Measurements from ENCODE around the gene PLCG2.
A peak's percentile ranks its signal among the peaks of the same experiment; 100 is the strongest.
"Not testable (repeated sequence)": the region's sequence is repeated elsewhere in the genome, so short reads cannot be mapped to it uniquely, and the experiment has no call there.

PLCG2 gene

DNA sequence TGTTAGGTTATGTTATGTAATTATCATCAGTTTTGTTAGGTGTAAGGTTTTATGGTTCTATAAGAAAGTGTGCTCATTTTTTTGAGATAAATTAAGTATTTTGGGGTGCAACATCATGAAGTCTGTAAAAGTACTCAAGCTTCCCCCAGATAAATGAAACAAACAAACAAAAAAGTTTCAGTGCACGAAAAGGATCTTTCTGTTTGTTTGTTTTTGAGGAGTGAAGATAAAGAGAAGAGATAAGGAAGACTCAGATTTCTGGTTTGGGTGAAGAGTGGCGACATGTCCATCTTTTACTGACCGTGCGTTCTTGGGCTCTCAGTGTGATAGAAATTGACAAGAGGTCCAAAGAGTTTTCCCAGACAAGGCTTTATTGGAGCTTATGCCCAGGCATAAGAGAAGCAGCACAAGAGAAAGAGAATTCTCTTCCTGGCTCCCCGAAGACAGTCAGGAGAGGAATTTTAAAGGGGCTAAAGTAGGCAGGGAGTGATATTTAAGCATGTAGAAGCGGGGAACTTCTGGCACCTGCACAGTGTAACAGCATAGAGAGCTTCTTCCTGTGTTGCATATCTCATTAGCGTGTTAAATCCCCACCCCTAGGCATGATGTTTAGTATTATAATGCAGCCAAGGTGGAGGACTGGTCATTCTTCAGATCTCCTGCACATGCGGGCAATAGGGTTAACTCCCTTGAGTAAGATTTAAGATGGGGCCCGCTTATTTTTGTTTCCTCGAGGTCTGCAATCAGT is 71.3 kb downstream of the PLCG2 start:
- DNase-seq: no peak

- no peak for DNase-seq
Observed at GRCh38 chr16:81852347-81852746, 73.3 kb downstream of the PLCG2 start.

GRCh38 chr16:81855552-81856153 is 76.6 kb downstream of the PLCG2 start:
- no peak for DNase-seq

DNA sequence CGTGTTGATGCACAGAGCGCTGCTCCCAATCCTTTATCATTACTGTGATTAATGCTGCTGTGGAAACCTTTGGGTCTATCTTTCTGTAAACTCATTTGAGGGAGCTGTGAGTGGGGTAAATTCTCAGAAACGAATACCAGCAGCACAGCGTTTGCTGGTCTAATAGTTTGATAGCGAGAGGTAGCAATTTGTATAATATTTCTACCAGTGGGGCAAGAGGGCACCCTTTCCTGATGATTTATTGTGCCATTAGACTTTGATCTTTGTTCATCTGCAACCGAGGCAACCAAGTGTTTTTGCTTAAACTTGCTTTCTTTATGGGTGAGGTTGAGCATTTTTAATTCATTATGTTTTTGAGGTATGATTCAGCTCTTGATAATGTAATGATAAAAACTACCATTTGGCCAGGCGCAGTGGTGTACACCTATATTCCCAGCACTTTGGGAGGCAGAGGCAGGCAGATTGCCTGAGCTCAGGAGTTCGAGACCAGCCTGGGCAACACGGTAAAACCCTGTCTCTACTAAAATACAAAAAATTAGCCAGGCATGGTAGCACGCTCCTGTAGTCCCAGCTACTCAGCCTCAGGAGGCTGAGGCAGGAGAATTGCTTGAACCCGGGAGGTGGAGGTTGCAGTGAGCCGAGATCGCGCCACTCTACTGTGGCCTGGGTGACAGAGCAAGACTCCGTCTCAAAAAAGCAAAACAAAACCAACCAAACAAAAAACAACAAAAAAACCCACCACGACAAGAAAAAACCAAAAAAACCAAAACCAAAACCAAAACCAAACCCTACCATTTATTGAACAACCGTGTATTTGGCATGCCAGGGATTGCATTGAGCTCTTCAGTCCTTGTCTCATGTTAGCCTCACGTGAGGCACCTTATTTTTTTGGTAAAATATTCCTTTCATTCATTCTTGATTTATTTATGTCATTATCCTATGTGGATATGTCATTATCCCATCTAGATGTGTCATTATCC is 81.5 kb downstream of the PLCG2 start:
- DNase-seq: no peak

DNA sequence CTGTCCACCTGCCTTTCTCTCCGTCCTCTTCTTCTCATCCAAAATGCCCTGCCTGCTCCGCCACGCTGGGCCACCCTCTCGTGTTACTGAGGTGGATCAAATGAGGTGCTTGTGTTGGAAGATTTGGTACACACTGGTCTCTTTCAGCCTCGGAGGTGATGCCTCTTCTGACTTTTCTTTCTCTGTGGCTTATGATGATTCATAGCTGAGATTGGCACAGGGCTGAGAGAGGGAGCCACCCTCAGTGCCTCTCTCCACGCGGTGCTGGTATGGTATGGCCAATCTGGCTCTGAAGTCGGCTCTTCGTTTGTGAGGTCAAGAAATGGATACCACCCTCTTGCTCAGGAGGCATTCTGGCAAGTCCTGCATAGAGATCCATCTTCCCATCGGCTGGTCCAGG is 82.4 kb downstream of the PLCG2 start:
- no peak for DNase-seq

GRCh38 chr16:81861915-81862314 is 82.8 kb downstream of the PLCG2 start:
- no peak for DNase-seq

- DNase-seq: no peak
Observed at GRCh38 chr16:81863630-81864352, 84.7 kb downstream of the PLCG2 start.

DNA sequence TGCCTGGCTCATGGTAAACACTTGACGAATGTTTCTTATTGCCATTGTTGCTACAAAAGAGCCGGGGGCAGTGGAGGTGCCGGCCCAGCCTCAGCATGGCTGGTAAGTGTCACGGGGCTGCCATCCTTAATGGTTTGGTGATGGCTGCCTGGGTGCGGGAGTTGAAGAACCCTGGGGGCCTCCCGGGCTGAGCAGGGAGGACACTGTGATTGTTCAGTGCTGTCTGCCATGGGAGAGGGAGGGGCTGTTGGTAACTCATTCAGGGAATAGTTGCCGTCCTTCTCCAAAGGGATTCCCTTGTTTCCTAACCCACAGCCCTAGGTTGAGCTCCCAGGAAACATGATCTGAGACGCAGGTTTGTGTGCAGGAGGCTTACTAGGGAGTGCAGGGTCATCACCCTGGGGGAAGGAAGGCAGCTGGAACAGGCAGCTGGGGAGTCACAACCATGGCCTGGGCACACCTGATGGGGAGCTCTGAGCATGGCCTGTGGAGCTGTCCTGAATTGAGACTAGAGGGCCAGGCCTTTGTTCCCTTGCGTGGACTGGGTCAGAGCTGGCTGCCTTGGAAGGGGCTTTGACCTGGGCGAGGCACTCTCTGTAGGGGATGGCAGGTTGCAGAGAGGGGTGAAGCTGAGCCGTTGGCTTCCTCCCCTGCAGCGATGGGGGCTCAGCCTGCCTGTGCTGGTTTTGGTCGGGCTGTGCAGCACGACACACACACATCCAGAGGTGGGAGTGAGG is 85.7 kb downstream of the PLCG2 start:
- DNase-seq: no peak

DNA sequence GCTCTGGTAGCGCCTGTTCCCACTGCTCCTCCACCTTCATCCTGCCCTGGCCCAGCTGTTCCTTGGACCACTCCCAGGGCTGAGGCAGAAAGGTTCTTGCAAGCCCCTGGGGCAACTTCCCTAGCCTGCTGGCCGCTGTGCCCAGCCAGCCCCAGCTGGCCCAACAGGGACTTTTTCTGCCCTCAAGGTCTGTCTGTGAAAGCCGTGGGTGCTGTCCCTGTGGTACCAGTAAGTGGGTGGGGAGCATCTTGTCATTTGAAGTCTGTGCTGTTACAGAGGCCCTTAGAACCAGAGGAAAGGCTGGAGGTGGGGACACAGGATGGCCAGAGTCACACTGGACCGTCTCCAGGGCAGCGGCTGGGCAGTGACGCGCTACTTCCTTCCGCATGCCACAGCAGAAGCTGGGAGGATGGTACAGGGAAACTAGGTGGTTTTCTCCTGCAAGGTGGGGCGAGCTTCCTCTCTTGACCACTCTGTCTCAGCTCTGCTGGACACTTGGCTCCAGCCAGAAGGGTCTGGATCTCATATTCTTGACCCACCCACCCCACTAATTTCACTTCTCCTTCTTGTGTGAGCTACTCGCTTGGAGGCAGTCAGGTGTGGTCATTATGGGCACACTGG is 87.8 kb downstream of the PLCG2 start:
- DNase-seq: peak in 1 of 2 donors; percentile 15

DNA sequence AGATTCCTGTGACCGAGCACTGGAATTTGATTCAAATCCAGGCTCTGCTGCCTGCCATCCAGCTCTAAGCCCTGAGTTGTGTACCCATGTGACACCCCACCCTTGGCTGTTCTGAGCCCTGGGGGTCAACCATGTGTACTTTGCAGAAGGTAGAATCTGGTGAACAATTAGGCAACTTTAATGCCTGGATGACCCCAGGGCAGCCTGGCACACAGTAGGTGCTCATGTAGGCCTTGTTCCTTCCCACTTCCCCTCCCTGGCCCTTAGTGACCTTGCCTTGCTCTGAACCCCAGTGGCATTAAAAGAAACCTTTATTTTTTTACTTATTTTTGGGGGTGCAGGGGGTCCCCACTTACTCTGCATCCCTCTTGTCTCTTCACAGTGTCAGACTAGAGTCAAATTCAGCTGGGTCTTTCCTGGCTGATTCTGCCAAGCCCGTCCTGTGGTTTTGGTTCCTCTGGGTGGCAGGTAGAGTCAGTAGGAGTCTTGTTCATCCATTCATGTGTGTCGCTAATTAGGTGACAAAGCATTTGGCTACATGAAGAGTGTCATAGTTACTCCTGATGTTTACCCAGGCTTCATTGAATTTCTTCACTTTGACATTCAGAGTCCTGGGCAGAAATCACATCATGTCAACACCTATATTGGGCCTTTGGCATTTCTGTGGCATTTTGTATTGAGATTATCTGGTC is 89.1 kb downstream of the PLCG2 start:
- no peak for DNase-seq

GRCh38 chr16:81869326-81869725 is 90.2 kb downstream of the PLCG2 start:
- no peak for DNase-seq

DNA sequence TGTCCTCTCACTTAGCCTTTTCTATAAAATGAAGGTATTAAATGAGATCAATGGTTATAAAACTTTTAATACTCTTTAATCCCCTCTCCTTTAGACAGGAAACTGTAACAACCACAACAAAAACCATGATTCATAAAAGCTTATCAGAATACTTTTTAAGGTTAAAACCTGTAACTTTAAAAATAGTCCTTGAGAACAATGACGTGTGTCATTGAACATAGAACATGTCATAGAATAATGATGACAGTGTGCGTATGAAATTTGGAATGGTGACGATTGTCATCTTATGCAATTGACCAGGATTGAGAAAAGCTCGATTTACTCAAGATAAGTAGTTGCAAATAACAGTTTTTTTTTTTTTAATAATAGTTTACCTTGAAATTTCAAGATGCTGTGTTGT is 94.1 kb downstream of the PLCG2 start:
- DNase-seq: no peak

DNA sequence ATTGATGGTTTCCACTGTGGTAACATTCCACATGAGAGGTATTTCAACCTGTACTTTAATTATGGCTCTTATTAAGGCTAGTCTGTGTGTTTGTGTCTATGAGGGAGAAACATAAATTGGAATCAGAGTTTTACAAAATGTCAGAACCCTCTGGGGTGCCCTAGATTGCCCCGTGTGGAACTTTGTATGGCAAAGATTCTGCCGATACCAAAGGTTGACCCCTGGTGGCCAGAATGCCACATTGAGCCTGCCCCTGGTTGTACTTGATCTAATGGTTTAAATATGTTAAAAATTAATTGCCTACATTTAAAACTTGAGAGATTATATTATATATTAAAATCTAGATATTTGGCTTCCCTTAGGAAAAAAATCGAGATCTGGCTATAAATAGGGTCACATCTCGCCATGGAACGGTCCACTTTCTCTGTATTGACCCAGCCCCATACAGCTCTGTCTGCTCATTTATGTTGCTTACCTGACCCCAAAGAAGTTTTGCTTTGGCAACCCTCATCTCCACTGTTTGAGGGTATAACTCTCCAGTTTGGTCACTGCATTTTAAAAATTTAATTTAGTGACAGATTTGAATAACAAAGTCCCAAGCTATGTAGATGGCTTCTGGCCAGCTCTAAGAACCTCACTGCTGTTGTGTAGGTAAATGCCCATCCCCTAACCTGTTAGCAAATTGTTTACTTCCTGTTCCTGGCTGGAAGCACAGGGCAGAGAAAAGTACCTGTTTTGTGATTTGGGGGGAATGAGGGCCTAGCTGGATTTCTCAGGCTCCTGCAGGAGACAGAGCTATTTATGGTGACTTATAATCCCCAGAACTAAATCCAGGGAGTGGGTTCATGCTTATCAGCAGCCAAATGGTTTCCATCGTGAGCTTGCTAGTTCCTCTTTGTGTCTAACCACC is 95.0 kb downstream of the PLCG2 start:
- peak; percentile 56 to 58 for DNase-seq

GRCh38 chr16:81875461-81875860 is 96.4 kb downstream of the PLCG2 start:
- no peak for DNase-seq

- no peak for DNase-seq
Observed at GRCh38 chr16:81876273-81876900, 97.3 kb downstream of the PLCG2 start.

DNA sequence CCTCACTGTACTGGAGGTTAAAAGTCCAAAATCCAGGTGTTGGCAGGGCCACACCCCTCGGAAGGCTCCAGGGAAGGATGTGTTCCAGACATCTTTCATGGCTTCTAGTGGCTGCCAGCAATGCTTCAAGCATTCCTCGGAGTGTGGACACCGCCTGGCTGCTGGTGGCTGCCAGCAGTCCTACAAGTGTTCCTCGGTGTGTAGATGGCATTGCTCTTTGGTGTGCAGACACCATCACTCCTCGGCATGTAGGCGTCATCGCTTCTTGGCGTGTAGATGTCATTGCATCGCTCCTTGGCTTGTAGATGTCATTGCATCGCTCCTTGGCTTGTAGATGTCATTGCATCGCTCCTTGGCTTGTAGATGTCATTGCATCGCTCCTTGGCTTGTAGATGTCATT is 98.4 kb downstream of the PLCG2 start:
- DNase-seq: not testable (repeated sequence)

DNA sequence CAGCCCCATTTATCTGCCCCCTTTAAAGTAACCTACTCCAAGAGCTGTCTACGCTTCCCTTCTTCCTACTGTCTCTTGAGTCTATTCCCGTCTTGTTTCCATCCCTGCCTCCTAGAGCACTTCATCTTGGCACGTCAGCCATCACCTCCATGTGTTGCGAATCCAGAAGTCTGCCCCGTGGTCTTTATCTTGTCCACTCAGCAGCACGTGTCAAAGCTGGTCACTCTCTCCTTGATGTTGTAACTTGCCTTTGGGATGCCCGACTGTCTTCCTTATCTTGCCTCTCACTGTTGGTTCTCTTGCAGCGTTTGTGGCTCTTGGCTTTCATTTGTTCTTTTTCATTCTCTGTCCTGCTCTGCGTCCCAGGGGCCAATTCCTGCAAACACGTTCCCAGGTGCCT is 99.4 kb downstream of the PLCG2 start:
- DNase-seq: no peak

- no peak for DNase-seq
Observed at GRCh38 chr16:81879625-81880024, 100.5 kb downstream of the PLCG2 start.

DNA sequence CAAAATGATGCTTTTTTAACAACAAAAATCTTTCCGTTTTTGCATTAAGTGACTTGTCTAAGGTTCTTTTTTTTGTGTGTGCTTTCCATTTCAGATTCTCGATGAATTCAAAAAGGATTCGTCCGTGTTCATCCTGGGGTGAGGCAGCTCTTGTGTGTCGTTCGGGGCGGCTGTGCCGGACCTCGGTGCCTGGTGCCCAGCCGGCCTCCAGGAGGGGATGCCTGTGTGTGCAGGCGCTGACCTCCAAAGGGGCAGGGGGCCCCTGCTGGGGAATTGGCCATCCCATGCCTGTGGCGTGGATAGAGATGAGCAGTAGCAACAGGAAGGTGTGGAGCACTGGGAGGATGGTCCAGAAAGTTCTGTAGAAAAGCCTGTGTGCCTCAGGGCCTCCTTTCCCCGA is 101.7 kb downstream of the PLCG2 start:
- DNase-seq: no peak

Measured in CD4-positive, alpha-beta T cell treated with Interferon alpha-2 for 1 hour (primary cell).